Measurements from ENCODE around the gene MLST8.
A peak's percentile ranks its signal among the peaks of the same experiment; 100 is the strongest.

Gene MLST8

GRCh38 chr16:2216330-2216729, 11.1 kb downstream of the MLST8 start:
- H3K9me3 ChIP-seq (ENCODE audit: insufficient read depth, low read length), result no peaks in the 10 kb centered on the region
- H3K4me1 ChIP-seq (ENCODE audit: insufficient read depth, insufficient read length), result peaks cover 26% of the 10 kb centered on the region
- no peaks in the 10 kb centered on the region for H3K27me3 ChIP-seq (ENCODE audit: insufficient read depth, insufficient read length)
- no peak for TF ChIP-seq SUZ12 (IDR thresholded peaks at IDR 0.05; ENCODE audit: extremely low read depth, insufficient read depth, insufficient read length)
- no peak for TF ChIP-seq ZNF274 (IDR thresholded peaks at IDR 0.05; ENCODE audit: low read depth, low read length)
- no peak for TF ChIP-seq YY1 (IDR thresholded peaks at IDR 0.05; ENCODE audit: insufficient read depth, insufficient read length)
- peak overlapping the region; percentile 82 for H3K9ac ChIP-seq (ENCODE audit: insufficient read length, low read depth)
- no peak for DNase-seq (ENCODE audit: low read depth, low spot score)
- peaks cover 30% of the 10 kb centered on the region for H3K36me3 ChIP-seq (ENCODE audit: insufficient read depth, insufficient read length, low read length)
- H3K4me3 ChIP-seq (ENCODE audit: insufficient read length, low read depth), result peak overlapping the region; percentile 29

GRCh38 chr16:2223221-2223941, 18.1 kb downstream of the MLST8 start, which contains the start of gene E4F1:
TSS of gene E4F1 (plus strand) at chr16:2223591. CDS start at chr16:2223614, 23 bp downstream.
- TF ChIP-seq YY1 (IDR thresholded peaks at IDR 0.05; ENCODE audit: insufficient read depth, insufficient read length), result peak; percentile 69
- no peak for TF ChIP-seq ZNF274 (IDR thresholded peaks at IDR 0.05; ENCODE audit: low read depth, low read length)
- Histone ChIP-seq H3K36me3 (ENCODE audit: insufficient read depth, insufficient read length, low read length) (peaks cover 23% of the 10 kb centered on the region), H3K4me1 (ENCODE audit: insufficient read depth, insufficient read length) (peaks cover 8% of the 10 kb centered on the region), H3K9ac (ENCODE audit: insufficient read length, low read depth) (peak within 1 kb of the TSS; percentile 91), H3K9me3 (ENCODE audit: insufficient read depth, low read length) (no peaks in the 10 kb centered on the region), H3K4me3 (ENCODE audit: insufficient read length, low read depth) (peak within 1 kb of the TSS; percentile 93), H3K27me3 (ENCODE audit: insufficient read depth, insufficient read length) (no peaks in the 10 kb centered on the region)
- DNase-seq (ENCODE audit: low read depth, low spot score), result peak; percentile 100

- H3K4me3 ChIP-seq (ENCODE audit: insufficient read length, low read depth), result peak overlapping the region; percentile 93
- peak overlapping the region; percentile 91 for H3K9ac ChIP-seq (ENCODE audit: insufficient read length, low read depth)
- H3K9me3 ChIP-seq (ENCODE audit: insufficient read depth, low read length), result no peaks in the 10 kb centered on the region
- H3K36me3 ChIP-seq (ENCODE audit: insufficient read depth, insufficient read length, low read length), result peaks cover 29% of the 10 kb centered on the region
- DNase-seq (ENCODE audit: low read depth, low spot score), result no peak
- H3K27me3 ChIP-seq (ENCODE audit: insufficient read depth, insufficient read length), result no peaks in the 10 kb centered on the region
- TF ChIP-seq SUZ12 (IDR thresholded peaks at IDR 0.05; ENCODE audit: extremely low read depth, insufficient read depth, insufficient read length) (no peak), YY1 (IDR thresholded peaks at IDR 0.05; ENCODE audit: insufficient read depth, insufficient read length) (no peak), ZNF274 (IDR thresholded peaks at IDR 0.05; ENCODE audit: low read depth, low read length) (no peak)
- H3K4me1 ChIP-seq (ENCODE audit: insufficient read depth, insufficient read length), result peaks cover 8% of the 10 kb centered on the region
Measured at GRCh38 chr16:2223942-2224486, 18.8 kb downstream of the MLST8 start.

GRCh38 chr16:2226245-2226793, 21.1 kb downstream of the MLST8 start:
- no peak for DNase-seq (ENCODE audit: low read depth, low spot score)
- H3K27me3 ChIP-seq (ENCODE audit: insufficient read depth, insufficient read length), result no peaks in the 10 kb centered on the region
- peaks cover 52% of the 10 kb centered on the region for H3K36me3 ChIP-seq (ENCODE audit: insufficient read depth, insufficient read length, low read length)
- no peak overlapping the region for H3K9ac ChIP-seq (ENCODE audit: insufficient read length, low read depth)
- no peak overlapping the region for H3K4me3 ChIP-seq (ENCODE audit: insufficient read length, low read depth)
- no peaks in the 10 kb centered on the region for H3K9me3 ChIP-seq (ENCODE audit: insufficient read depth, low read length)
- TF ChIP-seq SUZ12 (IDR thresholded peaks at IDR 0.05; ENCODE audit: extremely low read depth, insufficient read depth, insufficient read length) (no peak), YY1 (IDR thresholded peaks at IDR 0.05; ENCODE audit: insufficient read depth, insufficient read length) (no peak), ZNF274 (IDR thresholded peaks at IDR 0.05; ENCODE audit: low read depth, low read length) (no peak)
- H3K4me1 ChIP-seq (ENCODE audit: insufficient read depth, insufficient read length), result peaks cover 9% of the 10 kb centered on the region

- Histone ChIP-seq H3K4me1 (ENCODE audit: insufficient read depth, insufficient read length) (peaks cover 9% of the 10 kb centered on the region), H3K27me3 (ENCODE audit: insufficient read depth, insufficient read length) (no peaks in the 10 kb centered on the region), H3K9ac (ENCODE audit: insufficient read length, low read depth) (no peak overlapping the region), H3K36me3 (ENCODE audit: insufficient read depth, insufficient read length, low read length) (peaks cover 58% of the 10 kb centered on the region), H3K9me3 (ENCODE audit: insufficient read depth, low read length) (no peaks in the 10 kb centered on the region), H3K4me3 (ENCODE audit: insufficient read length, low read depth) (no peak overlapping the region)
- TF ChIP-seq SUZ12 (IDR thresholded peaks at IDR 0.05; ENCODE audit: extremely low read depth, insufficient read depth, insufficient read length) (no peak), YY1 (IDR thresholded peaks at IDR 0.05; ENCODE audit: insufficient read depth, insufficient read length) (no peak), ZNF274 (IDR thresholded peaks at IDR 0.05; ENCODE audit: low read depth, low read length) (no peak)
- DNase-seq (ENCODE audit: low read depth, low spot score), result no peak
Measured at GRCh38 chr16:2226918-2227317, 21.7 kb downstream of the MLST8 start.

GRCh38 chr16:2228161-2228824, 23.0 kb downstream of the MLST8 start:
- Histone ChIP-seq H3K9me3 (ENCODE audit: insufficient read depth, low read length) (no peaks in the 10 kb centered on the region), H3K4me1 (ENCODE audit: insufficient read depth, insufficient read length) (peaks cover 9% of the 10 kb centered on the region), H3K36me3 (ENCODE audit: insufficient read depth, insufficient read length, low read length) (peaks cover 72% of the 10 kb centered on the region), H3K4me3 (ENCODE audit: insufficient read length, low read depth) (no peak overlapping the region), H3K27me3 (ENCODE audit: insufficient read depth, insufficient read length) (no peaks in the 10 kb centered on the region), H3K9ac (ENCODE audit: insufficient read length, low read depth) (no peak overlapping the region)
- DNase-seq (ENCODE audit: low read depth, low spot score), result no peak
- TF ChIP-seq ZNF274 (IDR thresholded peaks at IDR 0.05; ENCODE audit: low read depth, low read length), result no peak

- Histone ChIP-seq H3K9ac (ENCODE audit: insufficient read length, low read depth) (no peak overlapping the region), H3K4me1 (ENCODE audit: insufficient read depth, insufficient read length) (peaks cover 9% of the 10 kb centered on the region), H3K36me3 (ENCODE audit: insufficient read depth, insufficient read length, low read length) (peaks cover 80% of the 10 kb centered on the region), H3K4me3 (ENCODE audit: insufficient read length, low read depth) (no peak overlapping the region), H3K27me3 (ENCODE audit: insufficient read depth, insufficient read length) (no peaks in the 10 kb centered on the region), H3K9me3 (ENCODE audit: insufficient read depth, low read length) (no peaks in the 10 kb centered on the region)
- DNase-seq (ENCODE audit: low read depth, low spot score), result no peak
- TF ChIP-seq YY1 (IDR thresholded peaks at IDR 0.05; ENCODE audit: insufficient read depth, insufficient read length) (no peak), ZNF274 (IDR thresholded peaks at IDR 0.05; ENCODE audit: low read depth, low read length) (no peak), SUZ12 (IDR thresholded peaks at IDR 0.05; ENCODE audit: extremely low read depth, insufficient read depth, insufficient read length) (no peak)
Measured at GRCh38 chr16:2229091-2229490, 23.8 kb downstream of the MLST8 start.

All from NT2/D1 (cell line).